ENCODE measurements around the gene SYNPR. TPM values are rescaled to one million over a fixed set of nuclear protein-coding genes. Genes with fewer than 3 reads are reported as not detected.

The SYNPR gene
- total RNA-seq, 1 experiment from 2014 or later = 0.17 TPM

GRCh38 chr3:63584681-63585080, 306.6 kb downstream of the SYNPR start:
- no peaks in the 10 kb centered on the region; the same call in 1 of the 2 replicates for H3K4me1 ChIP-seq (ENCODE audit: insufficient read depth, low read length)
- no peak overlapping the region for H3K4ac ChIP-seq (ENCODE audit: low read depth, low read length)
- no peak overlapping the region for H2BK15ac ChIP-seq (ENCODE audit: low read depth, low read length)
- no peaks in the 10 kb centered on the region for H4K20me1 ChIP-seq (ENCODE audit: control insufficient read depth, insufficient read depth, insufficient read length)
- peaks cover 6% of the 10 kb centered on the region for H3K9me3 ChIP-seq (ENCODE audit: control insufficient read depth, low read depth, low read length)
- Mint-ChIP-seq H3K9me3 (peaks cover 7 to 12% of the 10 kb centered on the region in 2 experiments; a peak in 3 of 5 replicates), H3K27ac (no peak overlapping the region), H3K4me1 (peaks cover 21 to 24% of the 10 kb centered on the region in 2 experiments), H3K27me3 (ENCODE audit: low read depth) (no peaks in the 10 kb centered on the region), H3K4me3 (no peak overlapping the region), H3K36me3 (ENCODE audit: insufficient read depth in 1 of 3, low read depth in 3 of 3) (peaks cover 0 to 9% (median 9%) of the 10 kb centered on the region in 3 experiments; a peak in 3 of 7 replicates)
- H3K79me2 ChIP-seq (ENCODE audit: insufficient read depth, low read length) = no peaks in the 10 kb centered on the region
- H3K27ac ChIP-seq (ENCODE audit: insufficient read length, low read depth, low read length) = no peak overlapping the region
- DNase-seq = no peak
- no peak overlapping the region for H2BK120ac ChIP-seq (ENCODE audit: low read depth, low read length, poor library complexity, severe bottlenecking)
- H3K27me3 ChIP-seq (ENCODE audit: insufficient read depth, low read length) = no peaks in the 10 kb centered on the region
- H4K8ac ChIP-seq (replicated peaks; ENCODE audit: insufficient read length, low read depth, low read length) = no peak overlapping the region
- TF ChIP-seq CTCF (conservative IDR thresholded peaks at IDR 0.05) = no peak
- no peak overlapping the region for H3K4me2 ChIP-seq (ENCODE audit: insufficient read depth, insufficient read length, low read length)
- no peak overlapping the region for H3K9ac ChIP-seq (ENCODE audit: extremely low read depth, insufficient read length, low read length)
- H3K23ac ChIP-seq (ENCODE audit: insufficient read length, low read depth, low read length) = no peak overlapping the region
- no peak overlapping the region for H3K56ac ChIP-seq (ENCODE audit: insufficient read length, low read depth, low read length)
- H3K18ac ChIP-seq (ENCODE audit: insufficient read length, low read depth, low read length) = no peak overlapping the region
- no peak overlapping the region for H2AK5ac ChIP-seq (ENCODE audit: insufficient read length, low read length)
- no peak overlapping the region for H3T11ph ChIP-seq (ENCODE audit: low read length)
- H4K5ac ChIP-seq (ENCODE audit: insufficient read length, low read depth, low read length) = no peak overlapping the region
- no peak overlapping the region for H2BK12ac ChIP-seq (ENCODE audit: insufficient read length, low read depth, low read length)
- H3K23me2 ChIP-seq (ENCODE audit: insufficient read length, low read depth, low read length, poor library complexity, severe bottlenecking) = no peaks in the 10 kb centered on the region
- no peak overlapping the region for H2AFZ ChIP-seq (ENCODE audit: low read length)
- no peak overlapping the region for H2BK5ac ChIP-seq (ENCODE audit: insufficient read length, low read length)
- no peak overlapping the region for H2BK20ac ChIP-seq (ENCODE audit: low read depth, low read length, poor library complexity, severe bottlenecking)
- H3K79me1 ChIP-seq (ENCODE audit: insufficient read depth, low read depth, low read length, poor library complexity, severe bottlenecking) = no peaks in the 10 kb centered on the region
- WGBS (ENCODE audit: extremely low coverage, insufficient read length, low lambda C conversion rate) = no CpG with 5 or more reads among the region's 1 CpG
- H4K91ac ChIP-seq (ENCODE audit: insufficient read length, low read depth, low read length) = no peak overlapping the region
- no peak overlapping the region for H3K14ac ChIP-seq (ENCODE audit: insufficient read depth, low read length)

All from H9 (cell line).